Thyroid gland (tissue), 4 donors: Measurements from ENCODE around the gene NABP1.

ENCODE experiments used
- POLR2A ChIP-seq, 2 donors: fragments of 450-650 bp; IDR thresholded peaks; one replicate each; pipeline ENCODE4 v1.6.1; 2017; ENCODE audit warnings: antibody characterized with exemption in 2 of 2, mild to moderate bottlenecking in 2 of 2, moderate library complexity in 1 of 2
- TF ChIP-seq, protein P1 (sequence below), 6 experiments: fragments of 200-600 bp in 3 of 6; fragments of 450-650 bp in 3 of 6; sonication (generic) in 3 of 6; IDR thresholded peaks; one replicate each; pipeline ENCODE4 v1.5.1; 2016 to 2019; ENCODE audit warnings: antibody characterized with exemption in 6 of 6, mild to moderate bottlenecking in 2 of 6, inconsistent platforms in 1 of 6, moderate library complexity in 1 of 6

DNA sequence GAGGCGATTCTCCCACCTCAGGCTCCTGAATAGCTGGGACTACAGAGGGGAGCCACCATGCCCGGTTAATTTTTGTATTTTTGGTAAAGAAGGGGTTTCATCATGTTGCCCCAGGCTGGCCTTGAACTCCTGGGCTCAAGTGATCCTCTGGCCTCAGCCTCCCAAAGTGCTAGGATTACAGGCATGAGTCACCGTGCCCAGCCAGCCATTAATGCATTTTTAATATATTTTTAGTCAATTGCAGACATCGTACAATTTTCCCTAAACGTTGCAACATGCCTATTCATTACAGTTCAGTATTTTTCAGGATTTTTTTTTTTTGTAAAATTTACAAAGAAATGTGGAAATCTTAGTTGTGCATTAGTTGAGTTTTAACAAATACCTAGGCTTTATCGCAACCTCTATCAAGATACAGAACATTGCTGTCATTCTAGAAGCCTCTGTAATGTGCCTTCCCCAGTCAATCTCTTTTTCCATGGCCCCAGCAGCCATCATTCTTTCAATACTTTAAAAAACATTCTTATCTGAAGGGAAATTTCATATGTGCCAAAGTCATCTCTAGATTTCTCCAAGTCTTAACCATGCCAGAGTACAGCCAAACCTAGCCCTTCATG, 14.7 kb downstream of the NABP1 start:
- TF ChIP-seq POLR2A (IDR thresholded peaks at IDR 0.05), result no peak
- TF ChIP-seq, protein P1, sequence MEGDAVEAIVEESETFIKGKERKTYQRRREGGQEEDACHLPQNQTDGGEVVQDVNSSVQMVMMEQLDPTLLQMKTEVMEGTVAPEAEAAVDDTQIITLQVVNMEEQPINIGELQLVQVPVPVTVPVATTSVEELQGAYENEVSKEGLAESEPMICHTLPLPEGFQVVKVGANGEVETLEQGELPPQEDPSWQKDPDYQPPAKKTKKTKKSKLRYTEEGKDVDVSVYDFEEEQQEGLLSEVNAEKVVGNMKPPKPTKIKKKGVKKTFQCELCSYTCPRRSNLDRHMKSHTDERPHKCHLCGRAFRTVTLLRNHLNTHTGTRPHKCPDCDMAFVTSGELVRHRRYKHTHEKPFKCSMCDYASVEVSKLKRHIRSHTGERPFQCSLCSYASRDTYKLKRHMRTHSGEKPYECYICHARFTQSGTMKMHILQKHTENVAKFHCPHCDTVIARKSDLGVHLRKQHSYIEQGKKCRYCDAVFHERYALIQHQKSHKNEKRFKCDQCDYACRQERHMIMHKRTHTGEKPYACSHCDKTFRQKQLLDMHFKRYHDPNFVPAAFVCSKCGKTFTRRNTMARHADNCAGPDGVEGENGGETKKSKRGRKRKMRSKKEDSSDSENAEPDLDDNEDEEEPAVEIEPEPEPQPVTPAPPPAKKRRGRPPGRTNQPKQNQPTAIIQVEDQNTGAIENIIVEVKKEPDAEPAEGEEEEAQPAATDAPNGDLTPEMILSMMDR (IDR thresholded peaks at IDR 0.05), result no peak
